ENCODE results near the gene DEFB125. TPM values are rescaled to one million over a fixed set of nuclear protein-coding genes. Genes with fewer than 3 reads are reported as not detected.

Gene DEFB125
- total RNA-seq, 1 experiment from 2014 or later = not detected

DNA sequence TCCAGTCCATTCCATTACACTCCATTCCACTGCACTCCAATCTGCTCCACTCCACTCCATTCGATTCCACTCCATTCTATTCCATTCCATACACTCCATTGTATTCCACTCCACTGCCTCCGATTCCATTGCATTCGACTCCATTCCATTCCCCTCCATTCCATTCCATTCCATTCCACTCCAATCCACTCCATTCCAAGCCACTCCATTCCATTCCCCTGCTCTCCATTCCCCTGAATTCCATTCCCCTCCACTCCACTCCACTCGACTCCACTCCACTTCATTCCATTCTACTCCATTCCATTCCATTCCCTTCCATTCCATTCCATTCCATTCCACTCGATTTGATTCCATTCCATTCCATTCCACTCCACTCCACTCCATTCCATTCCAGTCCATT is 25.7 kb upstream of the DEFB125 start:
- no peaks in the 10 kb centered on the region for H3K4me1 ChIP-seq (ENCODE audit: insufficient read depth, low read length, poor library complexity, severe bottlenecking)
- ChIA-PET CTCF (no interaction called here), POLR2A (ENCODE audit: low non-redundant PET) (no interaction called here)
- intact Hi-C loops (cut with micrococcal nuclease; ENCODE audit: unreplicated experiment) = no loop called here
- H3K4me3 ChIP-seq (ENCODE audit: low read depth, low read length, poor library complexity, severe bottlenecking) = no peak overlapping the region
- H3K36me3 ChIP-seq (ENCODE audit: insufficient read depth, low read length, poor library complexity, severe bottlenecking) = no peaks in the 10 kb centered on the region
- no peak overlapping the region for H3K27ac ChIP-seq (ENCODE audit: low read depth, low read length, poor library complexity, severe bottlenecking)
- no peaks in the 10 kb centered on the region for H3K27me3 ChIP-seq (replicated peaks; ENCODE audit: insufficient read depth, low read depth, low read length, poor library complexity)
- peaks cover 25% of the 10 kb centered on the region for H3K9me3 ChIP-seq (ENCODE audit: low read depth, low read length, poor library complexity, severe bottlenecking)
- DNase-seq (ENCODE audit: low spot score) = peak; percentile 2
- BruUV-seq (replicated peaks) = no TSS peak
- TF ChIP-seq, protein P1, sequence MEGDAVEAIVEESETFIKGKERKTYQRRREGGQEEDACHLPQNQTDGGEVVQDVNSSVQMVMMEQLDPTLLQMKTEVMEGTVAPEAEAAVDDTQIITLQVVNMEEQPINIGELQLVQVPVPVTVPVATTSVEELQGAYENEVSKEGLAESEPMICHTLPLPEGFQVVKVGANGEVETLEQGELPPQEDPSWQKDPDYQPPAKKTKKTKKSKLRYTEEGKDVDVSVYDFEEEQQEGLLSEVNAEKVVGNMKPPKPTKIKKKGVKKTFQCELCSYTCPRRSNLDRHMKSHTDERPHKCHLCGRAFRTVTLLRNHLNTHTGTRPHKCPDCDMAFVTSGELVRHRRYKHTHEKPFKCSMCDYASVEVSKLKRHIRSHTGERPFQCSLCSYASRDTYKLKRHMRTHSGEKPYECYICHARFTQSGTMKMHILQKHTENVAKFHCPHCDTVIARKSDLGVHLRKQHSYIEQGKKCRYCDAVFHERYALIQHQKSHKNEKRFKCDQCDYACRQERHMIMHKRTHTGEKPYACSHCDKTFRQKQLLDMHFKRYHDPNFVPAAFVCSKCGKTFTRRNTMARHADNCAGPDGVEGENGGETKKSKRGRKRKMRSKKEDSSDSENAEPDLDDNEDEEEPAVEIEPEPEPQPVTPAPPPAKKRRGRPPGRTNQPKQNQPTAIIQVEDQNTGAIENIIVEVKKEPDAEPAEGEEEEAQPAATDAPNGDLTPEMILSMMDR (conservative IDR thresholded peaks at IDR 0.05; ENCODE audit: low read depth, low read length) = no peak
- TF ChIP-seq EZH2 (IDR thresholded peaks at IDR 0.05; ENCODE audit: borderline replicate concordance, low read depth, low read length, poor library complexity, severe bottlenecking) = no peak

DNA sequence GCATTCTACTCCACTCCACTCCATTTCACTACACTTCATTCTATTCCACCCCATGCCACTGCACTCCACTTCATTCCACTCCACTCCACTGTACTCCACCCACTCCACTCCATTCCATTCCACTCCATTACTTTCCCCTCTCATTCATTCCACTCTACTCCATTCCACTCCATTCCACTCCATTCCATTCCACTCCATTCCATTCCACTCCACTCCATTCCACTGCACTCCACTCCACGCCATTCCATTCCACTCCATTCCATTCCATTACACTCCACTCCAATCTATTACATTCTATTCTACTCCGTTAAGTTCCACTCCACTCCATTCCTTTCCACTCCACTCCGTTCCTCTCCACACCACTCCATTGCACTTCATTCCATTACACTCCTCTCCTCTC is 25.0 kb upstream of the DEFB125 start:
- H3K9me3 ChIP-seq (ENCODE audit: low read depth, low read length, poor library complexity, severe bottlenecking) = peaks cover 29% of the 10 kb centered on the region
- no peak for DNase-seq (ENCODE audit: low spot score)
- CTCF ChIA-PET = no interaction called here
- H3K4me3 ChIP-seq (ENCODE audit: low read depth, low read length, poor library complexity, severe bottlenecking) = no peak overlapping the region
- H3K27me3 ChIP-seq (replicated peaks; ENCODE audit: insufficient read depth, low read depth, low read length, poor library complexity) = peaks cover under 1% of the 10 kb centered on the region
- no peaks in the 10 kb centered on the region for H3K36me3 ChIP-seq (ENCODE audit: insufficient read depth, low read length, poor library complexity, severe bottlenecking)
- intact Hi-C loops (cut with micrococcal nuclease; ENCODE audit: unreplicated experiment) = no loop called here
- POLR2A ChIA-PET (ENCODE audit: low non-redundant PET) = no interaction called here
- no peak overlapping the region for H3K27ac ChIP-seq (ENCODE audit: low read depth, low read length, poor library complexity, severe bottlenecking)
- no TSS peak for BruUV-seq (replicated peaks)
- no peaks in the 10 kb centered on the region for H3K4me1 ChIP-seq (ENCODE audit: insufficient read depth, low read length, poor library complexity, severe bottlenecking)
- TF ChIP-seq EZH2 (IDR thresholded peaks at IDR 0.05; ENCODE audit: borderline replicate concordance, low read depth, low read length, poor library complexity, severe bottlenecking) = no peak
- TF ChIP-seq, protein P1 (conservative IDR thresholded peaks at IDR 0.05; ENCODE audit: low read depth, low read length) = no peak

DNA sequence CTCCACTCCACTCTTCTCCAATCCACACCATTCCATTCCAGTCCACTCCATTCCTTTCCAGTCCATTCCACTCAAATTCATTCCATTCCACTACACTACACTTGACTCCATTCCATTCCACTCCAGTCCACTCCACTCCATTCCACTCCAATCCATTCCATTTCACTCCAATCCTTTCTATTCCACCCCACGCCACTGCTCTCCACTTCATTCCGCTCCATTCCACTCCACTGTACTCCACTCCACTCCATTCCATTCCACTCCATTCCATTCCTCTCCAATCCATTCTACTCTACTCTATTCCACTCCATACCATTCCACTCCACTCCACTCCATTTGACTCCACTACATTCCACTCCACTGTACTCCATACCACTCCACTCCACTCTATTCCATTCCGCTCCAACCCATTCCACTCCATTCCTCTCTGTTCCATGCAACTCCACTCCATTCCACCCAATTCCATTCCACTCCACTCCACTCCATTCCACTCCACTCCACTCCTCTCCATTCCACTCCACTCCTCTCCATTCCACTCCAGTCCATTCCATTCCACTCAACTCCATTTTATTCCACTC is 23.4 kb upstream of the DEFB125 start:
- Histone ChIP-seq H3K36me3 (ENCODE audit: insufficient read depth, low read length, poor library complexity, severe bottlenecking) (no peaks in the 10 kb centered on the region), H3K9me3 (ENCODE audit: low read depth, low read length, poor library complexity, severe bottlenecking) (peaks cover 29% of the 10 kb centered on the region)
- BruUV-seq (replicated peaks) = no TSS peak

More for the DNA sequence above, 23.4 kb upstream of the DEFB125 start:
- H3K27me3 ChIP-seq (replicated peaks; ENCODE audit: insufficient read depth, low read depth, low read length, poor library complexity) = peaks cover 12% of the 10 kb centered on the region
- CTCF ChIA-PET = no interaction called here
- H3K4me3 ChIP-seq (ENCODE audit: low read depth, low read length, poor library complexity, severe bottlenecking) = no peak overlapping the region
- no peak for TF ChIP-seq EZH2 (IDR thresholded peaks at IDR 0.05; ENCODE audit: borderline replicate concordance, low read depth, low read length, poor library complexity, severe bottlenecking)
- TF ChIP-seq, protein P1 (conservative IDR thresholded peaks at IDR 0.05; ENCODE audit: low read depth, low read length) = no peak
- H3K27ac ChIP-seq (ENCODE audit: low read depth, low read length, poor library complexity, severe bottlenecking) = no peak overlapping the region
- intact Hi-C loops (cut with micrococcal nuclease; ENCODE audit: unreplicated experiment) = no loop called here
- POLR2A ChIA-PET (ENCODE audit: low non-redundant PET) = no interaction called here
- DNase-seq (ENCODE audit: low spot score) = no peak
- no peaks in the 10 kb centered on the region for H3K4me1 ChIP-seq (ENCODE audit: insufficient read depth, low read length, poor library complexity, severe bottlenecking)

Data from A673 (cell line).